ENCODE data around the gene RGS17. TPM values are rescaled to one million over a fixed set of nuclear protein-coding genes. Genes with fewer than 3 reads are reported as not detected.

RGS17 gene
- total and polyA plus RNA-seq, 4 experiments from 2014 or later, result not detected

DNA sequence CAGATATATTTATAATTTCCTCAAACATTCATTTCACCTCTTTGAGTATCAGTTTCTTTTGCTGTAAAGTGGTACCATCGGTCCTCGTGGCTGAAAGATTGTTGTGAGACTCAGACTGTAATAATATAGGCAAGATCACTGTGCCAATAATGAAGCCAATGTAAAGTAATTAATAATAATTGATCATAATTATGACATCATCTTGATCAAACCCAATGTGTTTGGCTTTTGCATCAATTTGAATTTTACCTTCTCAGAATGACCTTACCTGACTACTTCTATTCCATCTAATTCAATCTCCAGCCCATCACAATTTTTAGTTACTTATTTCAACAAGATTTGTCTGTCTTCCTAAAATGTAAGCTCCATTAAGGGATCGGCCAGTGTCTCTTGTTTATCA, 112.7 kb downstream of the RGS17 start:
- H3K27me3 Mint-ChIP-seq, result peaks cover 9 to 17% of the 10 kb centered on the region in 2 donors
- no peak for DNase-seq
- H3K27ac Mint-ChIP-seq, result no peak overlapping the region
- H3K4me1 Mint-ChIP-seq, result no peaks in the 10 kb centered on the region
- Histone ChIP-seq H3K27ac (ENCODE audit: low read depth, low read length) (no peak overlapping the region), H3K9me3 (ENCODE audit: control insufficient read depth in 1 of 2, low read length in 2 of 2) (no peaks in the 10 kb centered on the region), H3K4me1 (ENCODE audit: insufficient read depth, low read length) (no peaks in the 10 kb centered on the region), H3K4me3 (ENCODE audit: low read length in 2 of 2) (no peak overlapping the region), H3K36me3 (ENCODE audit: insufficient read depth, low read length) (no peaks in the 10 kb centered on the region), H3K27me3 (ENCODE audit: insufficient read depth, low read length) (no peaks in the 10 kb centered on the region)
- no peaks in the 10 kb centered on the region for H3K36me3 Mint-ChIP-seq
- POLR2A ChIA-PET (ENCODE audit: partially characterized antibody), result no interaction called here
- no peak overlapping the region for H3K4me3 Mint-ChIP-seq
- intact Hi-C loops (cut with micrococcal nuclease), result no loop called here
- CTCF ChIA-PET (ENCODE audit: partially characterized antibody), result no interaction called here
- peaks cover 0 to 1% (median 0%) of the 10 kb centered on the region in 8 donors for H3K9me3 Mint-ChIP-seq

DNA sequence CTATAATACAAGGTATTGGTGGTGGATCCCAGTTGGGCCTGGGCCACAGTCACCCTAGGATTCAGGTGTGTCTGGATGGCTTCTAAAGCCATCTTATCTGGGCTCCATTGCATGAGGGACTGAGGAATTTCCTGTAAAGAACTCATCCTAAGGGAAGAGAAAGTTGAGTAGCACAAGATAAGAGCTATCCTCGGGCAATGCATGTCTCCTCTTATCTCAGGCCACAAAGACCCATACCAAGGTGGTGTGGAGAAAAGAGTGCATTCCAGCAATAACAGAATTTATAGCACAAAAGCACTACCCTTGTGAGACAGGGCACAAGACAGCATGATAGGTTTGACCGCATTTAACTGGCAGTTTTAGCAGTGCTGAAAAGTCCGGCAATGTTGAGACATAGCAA, 114.2 kb downstream of the RGS17 start:
- H3K27ac Mint-ChIP-seq, result no peak overlapping the region
- Histone ChIP-seq H3K36me3 (ENCODE audit: insufficient read depth, low read length) (no peaks in the 10 kb centered on the region), H3K27me3 (ENCODE audit: insufficient read depth, low read length) (no peaks in the 10 kb centered on the region), H3K4me3 (ENCODE audit: low read length in 2 of 2) (no peak overlapping the region), H3K9me3 (ENCODE audit: control insufficient read depth in 1 of 2, low read length in 2 of 2) (no peaks in the 10 kb centered on the region), H3K27ac (ENCODE audit: low read depth, low read length) (no peak overlapping the region), H3K4me1 (ENCODE audit: insufficient read depth, low read length) (no peaks in the 10 kb centered on the region)
- H3K36me3 Mint-ChIP-seq, result no peaks in the 10 kb centered on the region
- CTCF ChIA-PET (ENCODE audit: partially characterized antibody), result no interaction called here
- H3K9me3 Mint-ChIP-seq, result no peaks in the 10 kb centered on the region
- DNase-seq, result no peak
- intact Hi-C loops (cut with micrococcal nuclease), result no loop called here
- POLR2A ChIA-PET (ENCODE audit: partially characterized antibody), result no interaction called here
- no peak overlapping the region for H3K4me3 Mint-ChIP-seq
- H3K4me1 Mint-ChIP-seq, result no peaks in the 10 kb centered on the region
- H3K27me3 Mint-ChIP-seq, result peaks cover 15 to 19% of the 10 kb centered on the region in 2 donors

DNA sequence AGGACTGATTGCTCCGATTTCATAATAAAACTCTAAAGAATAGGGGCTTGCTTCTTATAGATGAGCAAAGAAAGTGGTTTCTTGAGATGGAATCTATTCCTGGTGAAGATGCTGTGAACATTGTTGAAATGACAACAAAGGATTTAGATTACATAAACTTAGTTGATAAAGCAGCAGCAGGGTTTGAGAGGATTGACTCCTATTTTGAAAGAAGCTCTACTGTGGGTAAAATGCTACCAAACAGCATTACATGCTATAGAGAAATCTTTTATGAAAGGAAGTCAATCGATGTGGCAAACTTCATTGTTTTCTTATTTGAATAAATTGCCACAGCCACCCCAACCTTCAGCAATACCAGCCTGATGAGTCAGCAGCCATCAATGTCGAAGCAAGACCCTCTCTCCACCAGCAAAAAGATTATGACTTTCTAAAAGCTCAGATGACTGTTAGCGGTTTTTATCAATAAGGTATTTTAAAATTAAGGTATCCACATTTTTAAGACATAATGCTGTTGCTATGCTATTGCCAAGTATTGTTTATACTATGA, 115.9 kb downstream of the RGS17 start:
- no peak for DNase-seq
- Mint-ChIP-seq H3K4me1 (no peaks in the 10 kb centered on the region), H3K27me3 (peaks cover 15 to 19% of the 10 kb centered on the region in 2 donors), H3K36me3 (no peaks in the 10 kb centered on the region), H3K4me3 (no peak overlapping the region), H3K27ac (peak overlapping the region in 1 of 7 donors; percentile 34), H3K9me3 (no peaks in the 10 kb centered on the region)
- CTCF ChIA-PET (ENCODE audit: partially characterized antibody), result no interaction called here
- Histone ChIP-seq H3K27me3 (ENCODE audit: insufficient read depth, low read length) (no peaks in the 10 kb centered on the region), H3K9me3 (ENCODE audit: control insufficient read depth in 1 of 2, low read length in 2 of 2) (no peaks in the 10 kb centered on the region), H3K4me1 (ENCODE audit: insufficient read depth, low read length) (no peaks in the 10 kb centered on the region), H3K27ac (ENCODE audit: low read depth, low read length) (no peak overlapping the region), H3K36me3 (ENCODE audit: insufficient read depth, low read length) (no peaks in the 10 kb centered on the region), H3K4me3 (ENCODE audit: low read length in 2 of 2) (no peak overlapping the region)
- intact Hi-C loops (cut with micrococcal nuclease), result no loop called here
- POLR2A ChIA-PET (ENCODE audit: partially characterized antibody), result no interaction called here

DNA sequence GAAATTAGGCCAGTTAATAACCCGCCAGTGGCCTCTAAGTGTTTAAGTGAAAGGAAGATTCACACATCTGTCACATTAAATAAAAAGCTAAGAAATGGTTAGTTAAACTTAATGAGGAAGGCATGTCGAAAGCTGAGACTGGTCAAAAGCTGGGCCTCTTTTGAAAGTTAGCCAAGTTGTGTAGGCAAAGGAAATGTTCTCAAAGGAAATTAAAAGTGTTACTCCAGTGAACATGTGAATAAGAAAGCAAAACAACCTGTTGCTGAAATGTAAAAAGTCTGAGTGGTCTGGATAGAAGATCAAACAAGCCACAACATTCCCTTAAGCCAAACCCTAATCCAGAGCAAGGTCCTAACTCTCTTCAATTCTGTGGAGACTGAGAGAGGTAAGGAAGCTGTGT, 117.6 kb downstream of the RGS17 start:
- Mint-ChIP-seq H3K4me1 (no peaks in the 10 kb centered on the region), H3K27ac (no peak overlapping the region), H3K4me3 (no peak overlapping the region), H3K36me3 (no peaks in the 10 kb centered on the region), H3K27me3 (peaks cover 15 to 17% of the 10 kb centered on the region in 2 donors), H3K9me3 (no peaks in the 10 kb centered on the region)
- no peak overlapping the region for H3K4me3 ChIP-seq (ENCODE audit: low read length in 2 of 2)
- no peaks in the 10 kb centered on the region for H3K36me3 ChIP-seq (ENCODE audit: insufficient read depth, low read length)
- no peaks in the 10 kb centered on the region for H3K27me3 ChIP-seq (ENCODE audit: insufficient read depth, low read length)
- H3K9me3 ChIP-seq (ENCODE audit: control insufficient read depth in 1 of 2, low read length in 2 of 2), result no peaks in the 10 kb centered on the region
- H3K27ac ChIP-seq (ENCODE audit: low read depth, low read length), result no peak overlapping the region
- DNase-seq, result no peak
- intact Hi-C loops (cut with micrococcal nuclease), result no loop called here
- H3K4me1 ChIP-seq (ENCODE audit: insufficient read depth, low read length), result no peaks in the 10 kb centered on the region
- CTCF ChIA-PET (ENCODE audit: partially characterized antibody), result no interaction called here
- POLR2A ChIA-PET (ENCODE audit: partially characterized antibody), result no interaction called here

DNA sequence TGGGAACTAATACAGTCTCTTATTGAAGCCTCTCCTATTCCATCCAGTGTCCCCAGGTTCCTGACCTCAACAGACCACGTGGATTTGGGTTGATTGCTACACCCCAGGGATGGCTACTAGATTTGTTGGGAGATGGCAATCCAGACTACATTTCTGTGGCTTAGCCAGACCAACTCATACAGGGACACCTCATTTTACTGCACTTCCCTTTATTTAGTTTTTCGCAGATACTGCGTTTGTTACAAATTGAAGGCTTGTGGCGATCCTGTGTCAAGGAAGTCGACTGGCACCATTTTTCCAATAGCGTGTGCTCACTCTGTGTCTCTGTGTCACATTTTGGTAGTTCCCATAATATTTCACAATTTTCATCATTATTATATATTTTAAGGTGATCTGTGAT, 118.2 kb downstream of the RGS17 start:
- Mint-ChIP-seq H3K27me3 (peaks cover 14 to 15% of the 10 kb centered on the region in 2 donors), H3K36me3 (no peaks in the 10 kb centered on the region), H3K4me1 (no peaks in the 10 kb centered on the region), H3K9me3 (no peaks in the 10 kb centered on the region), H3K27ac (no peak overlapping the region), H3K4me3 (no peak overlapping the region)
- no peaks in the 10 kb centered on the region for H3K36me3 ChIP-seq (ENCODE audit: insufficient read depth, low read length)
- H3K27me3 ChIP-seq (ENCODE audit: insufficient read depth, low read length), result no peaks in the 10 kb centered on the region
- intact Hi-C loops (cut with micrococcal nuclease), result no loop called here
- CTCF ChIA-PET (ENCODE audit: partially characterized antibody), result no interaction called here
- no peaks in the 10 kb centered on the region for H3K9me3 ChIP-seq (ENCODE audit: control insufficient read depth in 1 of 2, low read length in 2 of 2)
- POLR2A ChIA-PET (ENCODE audit: partially characterized antibody), result no interaction called here
- DNase-seq, result no peak
- H3K27ac ChIP-seq (ENCODE audit: low read depth, low read length), result no peak overlapping the region
- H3K4me1 ChIP-seq (ENCODE audit: insufficient read depth, low read length), result no peaks in the 10 kb centered on the region
- no peak overlapping the region for H3K4me3 ChIP-seq (ENCODE audit: low read length in 2 of 2)

DNA sequence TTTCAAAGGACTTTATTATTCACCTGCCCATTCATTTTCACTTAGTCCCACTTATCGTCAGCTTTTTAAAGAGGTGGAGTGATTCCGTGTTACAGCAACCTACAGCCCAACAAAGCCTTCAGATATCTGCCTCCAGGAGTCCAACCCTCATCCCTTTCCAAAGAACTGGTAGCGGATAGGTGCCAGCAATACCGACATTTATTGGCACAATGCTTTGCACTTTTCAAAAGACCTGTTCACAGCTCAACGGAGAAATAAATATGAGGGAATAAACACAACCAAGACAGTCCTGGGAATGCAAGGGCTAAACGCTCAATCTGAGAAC, 127.8 kb downstream of the RGS17 start:
- Mint-ChIP-seq H3K9me3 (no peaks in the 10 kb centered on the region), H3K4me1 (peaks cover 34 to 48% (median 41%) of the 10 kb centered on the region in 4 donors), H3K36me3 (peaks cover 10 to 23% of the 10 kb centered on the region in 2 donors), H3K27ac (peak overlapping the region; percentile 82 to 97 (median 93)), H3K27me3 (no peaks in the 10 kb centered on the region), H3K4me3 (peak overlapping the region; percentile 94 to 98 (median 96))
- intact Hi-C loops (cut with micrococcal nuclease), result loop anchor here (2.0 to 10.0 kb wide), 3 partner anchors 21 to 1731 kb away; partner anchors contain the start of genes FBXO5 and SCAF8
- ChIA-PET POLR2A (ENCODE audit: partially characterized antibody) (interaction anchor here (2.9 kb wide), 1 partner anchor 20 kb away, joined by 17 read pairs; the partner anchor contains the start of gene FBXO5), CTCF (ENCODE audit: partially characterized antibody) (no interaction called here)
- Histone ChIP-seq H3K9me3 (ENCODE audit: control insufficient read depth in 1 of 2, low read length in 2 of 2) (no peaks in the 10 kb centered on the region), H3K4me3 (ENCODE audit: low read length in 2 of 2) (peak overlapping the region; percentile 89 to 92), H3K36me3 (ENCODE audit: insufficient read depth, low read length) (no peaks in the 10 kb centered on the region), H3K27me3 (ENCODE audit: insufficient read depth, low read length) (no peaks in the 10 kb centered on the region), H3K27ac (ENCODE audit: low read depth, low read length) (peak overlapping the region; percentile 82), H3K4me1 (ENCODE audit: insufficient read depth, low read length) (peaks cover 43% of the 10 kb centered on the region)
- peak in 1 of 5 donors; percentile 7 for DNase-seq

DNA sequence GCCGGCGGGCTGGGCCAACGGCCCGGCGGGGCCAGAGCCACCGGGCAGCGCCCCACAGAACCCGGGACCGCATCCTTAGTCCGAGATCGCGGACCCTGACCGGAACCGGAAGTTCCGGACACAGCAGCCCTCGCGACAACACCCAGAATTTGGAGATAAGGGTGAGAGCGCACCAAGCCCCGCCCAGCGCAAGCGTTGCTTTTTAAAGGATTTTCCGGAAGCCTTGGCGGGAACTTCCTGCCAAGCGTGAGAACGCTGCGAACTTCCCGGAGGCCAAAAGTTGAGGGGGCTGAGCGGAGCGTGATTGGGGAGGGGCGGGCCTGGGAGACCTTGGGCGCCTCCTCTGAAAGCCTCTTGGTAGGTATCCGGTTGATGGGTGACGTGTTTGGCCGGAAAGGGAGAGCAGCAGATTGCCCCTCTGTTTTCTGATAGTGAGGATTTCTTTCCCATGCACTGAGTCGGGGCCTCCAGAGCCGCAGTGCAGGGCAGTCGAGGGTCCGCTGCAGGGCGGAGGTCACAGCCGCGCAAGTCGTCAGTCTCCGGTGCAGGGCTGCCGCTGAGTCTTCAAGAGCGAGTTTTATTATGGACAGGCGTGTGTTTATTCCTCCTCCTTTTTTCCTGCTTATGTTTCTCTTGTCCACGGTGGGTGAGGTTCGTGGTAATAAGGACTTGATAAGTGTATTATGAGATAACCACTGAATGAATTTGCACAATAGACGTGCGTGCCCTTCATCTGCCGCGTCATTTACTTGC, 128.3 kb downstream of the RGS17 start, which contains the start of gene MTRF1L:
TSS of gene MTRF1L (minus strand) at position 97 of the 753 bp plus-strand sequence. CDS start at position 73, 24 bp downstream.
- Mint-ChIP-seq H3K27me3 (no peaks in the 10 kb centered on the region), H3K36me3 (peaks cover 10 to 25% of the 10 kb centered on the region in 2 donors), H3K27ac (peak within 1 kb of the TSS; percentile 82 to 97 (median 94)), H3K9me3 (no peaks in the 10 kb centered on the region), H3K4me3 (peak within 1 kb of the TSS; percentile 94 to 98 (median 96)), H3K4me1 (peaks cover 34 to 48% (median 41%) of the 10 kb centered on the region in 4 donors)
- DNase-seq, result peak; percentile 73 to 89 (median 77)
- Histone ChIP-seq H3K27me3 (ENCODE audit: insufficient read depth, low read length) (no peaks in the 10 kb centered on the region), H3K9me3 (ENCODE audit: control insufficient read depth in 1 of 2, low read length in 2 of 2) (no peaks in the 10 kb centered on the region), H3K4me3 (ENCODE audit: low read length in 2 of 2) (peak within 1 kb of the TSS; percentile 89 to 92), H3K36me3 (ENCODE audit: insufficient read depth, low read length) (no peaks in the 10 kb centered on the region), H3K4me1 (ENCODE audit: insufficient read depth, low read length) (peaks cover 43% of the 10 kb centered on the region), H3K27ac (ENCODE audit: low read depth, low read length) (peak within 1 kb of the TSS; percentile 82)
- ChIA-PET POLR2A (ENCODE audit: partially characterized antibody) (interaction anchor here (0.7 to 2.9 kb wide), 3 partner anchors 18 to 1293 kb away, joined by 3 to 17 read pairs (median 3); partner anchors contain the start of gene FBXO5), CTCF (ENCODE audit: partially characterized antibody) (interaction anchor here (1.1 to 2.2 kb wide), 3 partner anchors 17 to 20 kb away, joined by 3 to 8 read pairs (median 3); partner anchors contain the start of gene FBXO5)
- intact Hi-C loops (cut with micrococcal nuclease), result loop anchor here (2.0 to 10.0 kb wide), 3 partner anchors 20 to 1732 kb away; partner anchors contain the start of genes FBXO5 and SCAF8

Data from CD4-positive, alpha-beta memory T cell (primary cell).